HG03025 (cell line): ENCODE results near the gene PRPF8.

Experiments
- ATAC-seq: cut with Tn5 transposase; IDR thresholded peaks from one replicate; pipeline ENCODE4 v1.9.1; 2021; ENCODE audit warnings: mild to moderate bottlenecking, moderate library complexity; ENCODE audit not compliant: unreplicated experiment, low FRiP score

PRPF8 gene

DNA sequence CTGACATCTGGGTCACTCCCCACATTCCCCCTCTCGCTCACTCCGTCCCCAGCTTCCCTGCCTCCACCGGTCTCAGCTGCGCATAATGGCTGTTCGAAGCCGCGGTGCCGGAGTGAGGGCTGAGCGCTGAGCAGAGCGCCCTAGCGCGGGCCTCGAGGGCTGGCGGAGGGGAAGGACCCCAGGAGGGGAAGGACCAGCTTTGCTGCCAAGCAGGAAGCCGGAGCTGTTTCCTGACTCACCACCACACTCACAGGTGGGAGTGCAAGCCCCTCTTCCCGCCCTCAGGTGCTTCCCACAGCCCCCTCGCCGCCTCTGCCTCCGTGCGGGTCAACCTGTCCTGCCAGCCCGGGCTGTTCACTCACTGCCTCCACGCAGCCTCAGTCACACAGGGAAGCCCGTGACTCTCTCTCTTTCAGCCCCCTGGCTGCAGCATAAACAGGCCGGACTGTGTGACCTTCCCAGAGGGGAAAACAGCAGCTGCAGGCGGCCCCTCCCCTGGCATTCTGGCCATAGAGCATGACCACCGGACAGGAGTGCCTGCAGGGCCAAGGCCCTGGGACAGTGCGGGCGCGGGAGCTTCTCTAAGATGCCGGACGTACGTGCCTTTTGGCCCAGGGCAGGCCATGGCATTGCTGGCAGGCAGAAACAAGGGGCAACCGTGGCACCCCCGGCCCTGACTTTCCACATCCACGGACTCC is 79.7 kb downstream of the PRPF8 start:
- no peak for ATAC-seq

DNA sequence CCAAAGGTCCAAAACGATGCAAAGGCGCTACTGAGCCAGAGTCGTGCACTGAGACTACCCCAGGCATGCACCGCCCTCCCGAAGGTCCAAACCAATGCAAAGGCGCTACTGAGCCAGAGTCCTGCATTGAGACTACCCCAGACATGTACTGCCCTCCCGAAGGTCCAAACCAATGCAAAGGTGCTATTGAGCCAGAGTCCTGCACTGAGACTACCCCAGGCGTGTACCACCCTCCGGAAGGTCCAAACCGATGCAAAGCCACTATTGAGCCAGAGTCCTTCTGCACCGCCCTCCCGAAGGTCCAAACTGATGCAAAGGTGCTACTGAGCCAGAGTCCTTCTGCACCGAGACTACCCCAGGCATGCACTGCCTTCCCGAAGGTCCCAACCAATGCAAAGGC is 83.1 kb downstream of the PRPF8 start:
- no peak for ATAC-seq
